HCT116 (cell line): ENCODE measurements around the gene RAB19. TPM values are rescaled to one million over a fixed set of nuclear protein-coding genes. Genes with fewer than 3 reads are reported as not detected.

Experiments
- ATAC-seq: fragments of 200-7000 bp; cut with Tn5 transposase; 2 replicates; pipeline ENCODE4 v1.9.1; 2020; ENCODE audit warnings: mild to moderate bottlenecking, moderate library complexity
- BruUV-seq: library from RNA; stranded (reverse); fragments of 400-500 nt; replicated peaks from 2 replicates; lab custom pipeline; 2021; lab: Mats Ljungman, UMichigan
- CTCF ChIA-PET: fragments of 300-600 bp; sonication (Branson Sonifier 250); formaldehyde crosslinking; loops from one replicate; lab custom pipeline; 2021; ENCODE audit warnings: antibody characterized with exemption; lab: Charles Lee
- POLR2A ChIA-PET: fragments of 300-600, 350-600 bp; sonication (Branson Sonifier 250); formaldehyde crosslinking; loops from one replicate; lab custom pipeline; 2021; ENCODE audit warnings: antibody characterized with exemption; lab: Charles Lee
- RAD21 ChIA-PET, 2 experiments: fragments of 300-600 bp; sonication (Branson Sonifier 250); formaldehyde crosslinking; loops; one replicate each; lab custom pipeline; 2023; ENCODE audit warnings: low total read pairs in 2 of 2; ENCODE audit not compliant: uncharacterized antibody in 2 of 2, unreplicated experiment in 2 of 2, low non-redundant PET in 1 of 2; lab: Charles Lee
- DNase-seq: peaks from one replicate; pipeline ENCODE4 v3.0.0-alpha.2; 2010; ENCODE audit warnings: low read depth, low spot score
- H2AFZ ChIP-seq: fragments of 200-600 bp; shearing (Covaris generic), sonication (generic); 2 replicates; pipeline ENCODE4 v1.6.1; 2017; ENCODE audit warnings: low read depth, mixed run types, mixed read lengths, antibody characterized with exemption, low read length; ENCODE audit not compliant: poor library complexity, severe bottlenecking
- H3K27ac ChIP-seq: 2 replicates; pipeline ENCODE4 v1.5.1; 2012; ENCODE audit warnings: low read depth, low read length
- H3K27me3 ChIP-seq: fragments of 200-600 bp; sonication (generic); 2 replicates; pipeline ENCODE4 v1.6.1; 2016; ENCODE audit warnings: mixed run types, low read length, mixed read lengths; ENCODE audit not compliant: insufficient read depth
- H3K36me3 ChIP-seq, 2 experiments: fragments of 200-500 bp in 1 of 2; fragments of 200-600 bp in 1 of 2; sonication (Bioruptor generic) in 1 of 2; sonication (generic) in 1 of 2; 2 replicates each; pipeline versions ENCODE4 v1.5.1 to v1.6.1; 2014 to 2016; ENCODE audit warnings: low read length in 2 of 2, inconsistent platforms in 1 of 2, mixed read lengths in 1 of 2, mixed run types in 1 of 2; ENCODE audit not compliant: insufficient read depth in 2 of 2, control insufficient read depth in 1 of 2
- H3K4me1 ChIP-seq, 2 experiments: fragments of 200-600 bp in 1 of 2; sonication (generic) in 1 of 2; 2 replicates each; pipeline versions ENCODE4 v1.5.1 to v1.6.1; 2012 to 2017; ENCODE audit warnings: low read length in 2 of 2, inconsistent platforms in 1 of 2, mild to moderate bottlenecking in 1 of 2, mixed read lengths in 1 of 2, mixed run types in 1 of 2, moderate library complexity in 1 of 2; ENCODE audit not compliant: insufficient read depth in 2 of 2, control insufficient read depth in 1 of 2
- H3K4me2 ChIP-seq: fragments of 200-600 bp; sonication (generic); 2 replicates; pipeline ENCODE4 v1.6.1; 2017; ENCODE audit warnings: mixed run types, low read length, mixed read lengths
- H3K4me3 ChIP-seq, 2 experiments: fragments of 200-600 bp in 1 of 2; sonication (generic) in 1 of 2; replicated peaks in 1 of 2; 2 replicates each; pipeline ENCODE4 v1.5.1; 2011 to 2016; ENCODE audit warnings: low read length in 2 of 2, control low read depth in 1 of 2, low read depth in 1 of 2, mild to moderate bottlenecking in 1 of 2, mixed read lengths in 1 of 2, mixed run types in 1 of 2
- H3K79me2 ChIP-seq: fragments of 200-600 bp; sonication (generic); 2 replicates; pipeline ENCODE4 v1.6.1; 2017; ENCODE audit warnings: mild to moderate bottlenecking, mixed run types, low read length, moderate library complexity, mixed read lengths; ENCODE audit not compliant: insufficient read depth
- H3K9ac ChIP-seq: fragments of 200-600 bp; sonication (generic); 2 replicates; pipeline ENCODE4 v1.6.1; 2016; ENCODE audit warnings: low read length, mixed read lengths
- H3K9me2 ChIP-seq: fragments of 200-600 bp; sonication (generic), shearing (Covaris generic); 2 replicates; pipeline ENCODE4 v1.6.1; 2017; ENCODE audit warnings: mixed run types, mild to moderate bottlenecking, moderate library complexity; ENCODE audit not compliant: insufficient read depth
- H3K9me3 ChIP-seq, 2 experiments: fragments of 200-500 bp in 1 of 2; fragments of 200-600 bp in 1 of 2; sonication (Bioruptor generic) in 1 of 2; sonication (generic) in 1 of 2; 2 replicates each; pipeline ENCODE4 v1.6.1; 2014 to 2017; ENCODE audit warnings: low read length in 2 of 2, mixed read lengths in 2 of 2, inconsistent platforms in 1 of 2, low read depth in 1 of 2, mild to moderate bottlenecking in 1 of 2, mixed run types in 1 of 2, moderate library complexity in 1 of 2; ENCODE audit not compliant: control insufficient read depth in 1 of 2, insufficient read depth in 1 of 2
- H4K20me1 ChIP-seq: fragments of 200-600 bp; sonication (generic), shearing (Covaris generic); 2 replicates; pipeline ENCODE4 v1.6.1; 2017; ENCODE audit warnings: mixed run types, mild to moderate bottlenecking, moderate library complexity; ENCODE audit not compliant: insufficient read depth
- CBX3 ChIP-seq: IDR thresholded peaks from 2 replicates; pipeline ENCODE4 v1.6.1; 2012; ENCODE audit warnings: low read depth
- CEBPB ChIP-seq: IDR thresholded peaks from 2 replicates; pipeline ENCODE4 v1.6.1; 2012; ENCODE audit warnings: low read depth
- EGR1 ChIP-seq: IDR thresholded peaks from 2 replicates; pipeline ENCODE4 v1.6.1; 2012; ENCODE audit warnings: low read depth
- ELF1 ChIP-seq: IDR thresholded peaks from 2 replicates; pipeline ENCODE4 v1.6.1; 2012; ENCODE audit warnings: low read depth, borderline replicate concordance
- EZH2phosphoT487 ChIP-seq: fragments of 200-600 bp; IDR thresholded peaks from 2 replicates; pipeline ENCODE4 v1.6.1; 2018; ENCODE audit warnings: antibody characterized with exemption, borderline replicate concordance
- FOSL1 ChIP-seq: IDR thresholded peaks from 2 replicates; pipeline ENCODE4 v1.6.1; 2012; ENCODE audit warnings: low read depth
- RAD21 ChIP-seq: IDR thresholded peaks from 2 replicates; pipeline ENCODE4 v1.6.1; 2012; ENCODE audit warnings: low read depth, mild to moderate bottlenecking
- SIN3A ChIP-seq: IDR thresholded peaks from 2 replicates; pipeline ENCODE4 v1.6.1; 2012; ENCODE audit warnings: low read depth
- SRF ChIP-seq: IDR thresholded peaks from 2 replicates; pipeline ENCODE4 v1.6.1; 2012; ENCODE audit warnings: low read depth
- YY1 ChIP-seq: IDR thresholded peaks from 2 replicates; pipeline ENCODE4 v1.6.1; 2011; ENCODE audit warnings: low read length, low read depth, moderate library complexity, mild to moderate bottlenecking; ENCODE audit not compliant: insufficient replicate concordance; ENCODE audit errors: extremely low read depth
- ZNF274 ChIP-seq: fragments of 200-500 bp; sonication (Bioruptor generic); IDR thresholded peaks from 2 replicates; pipeline ENCODE4 v1.6.1; 2014; ENCODE audit warnings: mild to moderate bottlenecking, low read depth, low read length, inconsistent platforms
- intact Hi-C: fragments of 100-400 bp; cut with micrococcal nuclease; formaldehyde crosslinking; loops from 2 replicates; pipeline ENCODE4 v1.10.0; 2022
- total RNA-seq: library from RNA; stranded (reverse); gene quantifications from one replicate; pipeline ENCODE4 v1.2.1, GENCODE V29; 2021; ENCODE audit not compliant: unreplicated experiment
- TF ChIP-seq, protein P1 (sequence below): IDR thresholded peaks from 2 replicates; pipeline ENCODE4 v1.6.1; 2012
- TF ChIP-seq, protein P2 (sequence below), 3 experiments: fragments of 200-600 bp in 1 of 3; sonication (generic) in 1 of 3; IDR thresholded peaks in 2 of 3; conservative IDR thresholded peaks in 1 of 3; 2 replicates each; pipeline ENCODE4 v1.5.1; 2012 to 2017; ENCODE audit warnings: low read depth in 2 of 3, low read length in 2 of 3, antibody characterized with exemption in 1 of 3, borderline replicate concordance in 1 of 3, control low read depth in 1 of 3, mild to moderate bottlenecking in 1 of 3, mixed read lengths in 1 of 3, mixed run types in 1 of 3, moderate library complexity in 1 of 3; ENCODE audit not compliant: insufficient read depth in 1 of 3
- TF ChIP-seq, protein P3 (sequence below): IDR thresholded peaks from 2 replicates; pipeline ENCODE4 v1.6.1; 2012

The RAB19 gene
- total RNA-seq, 1 experiment from 2014 or later, result 2.6 TPM

DNA sequence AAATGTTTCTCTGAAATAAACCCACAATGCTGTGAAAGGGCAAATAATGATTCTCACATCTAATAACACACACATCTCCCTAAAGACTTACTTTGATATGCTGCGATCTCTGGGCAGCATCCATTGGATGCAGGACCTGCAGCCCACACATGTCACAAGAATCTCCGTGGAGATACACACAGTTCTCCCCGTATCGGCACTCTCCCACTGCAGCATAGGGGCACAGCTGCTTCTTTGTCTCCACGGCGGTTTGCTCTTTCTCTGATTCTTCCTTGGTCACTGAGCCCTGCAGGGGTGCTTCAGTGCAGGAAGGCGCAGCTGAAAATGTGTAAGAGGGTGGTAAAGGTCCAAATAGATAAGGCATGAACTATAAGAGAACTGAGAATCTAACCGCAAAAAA, 55.1 kb downstream of the RAB19 start:
- Histone ChIP-seq H3K9me2 (no peaks in the 10 kb centered on the region), H2AFZ (no peak overlapping the region), H4K20me1 (no peaks in the 10 kb centered on the region), H3K79me2 (0 out of 2 replicates have a peak, but pooled peaks cover 6% of the 10 kb centered on the region), H3K9ac (no peak overlapping the region), H3K9me3 (no peaks in the 10 kb centered on the region), H3K27me3 (no peaks in the 10 kb centered on the region), H3K4me3 (no peak overlapping the region), H3K27ac (no peak overlapping the region), H3K36me3 (peaks cover 12 to 13% of the 10 kb centered on the region in 2 experiments; a peak in 3 of 4 replicates), H3K4me2 (no peak overlapping the region), H3K4me1 (no peaks in the 10 kb centered on the region)
- DNase-seq (no peak), ATAC-seq (no peak)
- TSS peak; percentile 9 for BruUV-seq
- CTCF ChIA-PET, result no interaction called here
- RAD21 ChIA-PET, result no interaction called here
- intact Hi-C loops, result no loop called here
- TF ChIP-seq EZH2phosphoT487 (no peak), YY1 (no peak), CBX3 (no peak), RAD21 (no peak), FOSL1 (no peak), ELF1 (no peak), CEBPB (no peak), ZNF274 (no peak), SRF (no peak), EGR1 (no peak), SIN3A (no peak)
- TF ChIP-seq, protein P1, sequence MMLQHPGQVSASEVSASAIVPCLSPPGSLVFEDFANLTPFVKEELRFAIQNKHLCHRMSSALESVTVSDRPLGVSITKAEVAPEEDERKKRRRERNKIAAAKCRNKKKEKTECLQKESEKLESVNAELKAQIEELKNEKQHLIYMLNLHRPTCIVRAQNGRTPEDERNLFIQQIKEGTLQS, result no peak
- TF ChIP-seq, protein P2, sequence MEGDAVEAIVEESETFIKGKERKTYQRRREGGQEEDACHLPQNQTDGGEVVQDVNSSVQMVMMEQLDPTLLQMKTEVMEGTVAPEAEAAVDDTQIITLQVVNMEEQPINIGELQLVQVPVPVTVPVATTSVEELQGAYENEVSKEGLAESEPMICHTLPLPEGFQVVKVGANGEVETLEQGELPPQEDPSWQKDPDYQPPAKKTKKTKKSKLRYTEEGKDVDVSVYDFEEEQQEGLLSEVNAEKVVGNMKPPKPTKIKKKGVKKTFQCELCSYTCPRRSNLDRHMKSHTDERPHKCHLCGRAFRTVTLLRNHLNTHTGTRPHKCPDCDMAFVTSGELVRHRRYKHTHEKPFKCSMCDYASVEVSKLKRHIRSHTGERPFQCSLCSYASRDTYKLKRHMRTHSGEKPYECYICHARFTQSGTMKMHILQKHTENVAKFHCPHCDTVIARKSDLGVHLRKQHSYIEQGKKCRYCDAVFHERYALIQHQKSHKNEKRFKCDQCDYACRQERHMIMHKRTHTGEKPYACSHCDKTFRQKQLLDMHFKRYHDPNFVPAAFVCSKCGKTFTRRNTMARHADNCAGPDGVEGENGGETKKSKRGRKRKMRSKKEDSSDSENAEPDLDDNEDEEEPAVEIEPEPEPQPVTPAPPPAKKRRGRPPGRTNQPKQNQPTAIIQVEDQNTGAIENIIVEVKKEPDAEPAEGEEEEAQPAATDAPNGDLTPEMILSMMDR (IDR thresholded peaks at IDR 0.05 in 2 of 3, conservative IDR thresholded peaks at IDR 0.05 in 1 of 3; ENCODE audit: borderline replicate concordance in 1 of 3, insufficient read depth in 1 of 3, low read depth in 2 of 3, low read length in 2 of 3), result no peak
- TF ChIP-seq, protein P3, sequence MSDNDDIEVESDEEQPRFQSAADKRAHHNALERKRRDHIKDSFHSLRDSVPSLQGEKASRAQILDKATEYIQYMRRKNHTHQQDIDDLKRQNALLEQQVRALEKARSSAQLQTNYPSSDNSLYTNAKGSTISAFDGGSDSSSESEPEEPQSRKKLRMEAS, result no peak
- POLR2A ChIA-PET, result no interaction called here
